Testis (tissue), 2 donors: Measurements from ENCODE around the gene TFF2.

ENCODE experiments used
- CTCF ChIP-seq, 3 experiments: fragments of 450-650 bp in 2 of 3; fragments of 200-600 bp in 1 of 3; sonication (generic) in 1 of 3; IDR thresholded peaks; one replicate each; pipeline ENCODE4 v1.5.1; 2016 to 2019; ENCODE audit warnings: antibody characterized with exemption in 3 of 3, mild to moderate bottlenecking in 2 of 3, moderate library complexity in 1 of 3
- POLR2A ChIP-seq: fragments of 450-650 bp; IDR thresholded peaks from one replicate; pipeline ENCODE4 v1.6.1; 2017; ENCODE audit warnings: antibody characterized with exemption, mild to moderate bottlenecking, moderate library complexity

- TF ChIP-seq CTCF (IDR thresholded peaks at IDR 0.05) = no peak
- TF ChIP-seq POLR2A = no peak
Measured at GRCh38 chr21:42300956-42301355, 49.8 kb downstream of the TFF2 start.
